Parathyroid adenoma (tissue), 2 donors: ENCODE data around the gene TRERF1.

Source experiments
- H2AFZ ChIP-seq: fragments of 300-600 bp; sonication (generic); one replicate; pipeline ENCODE4 v1.7.0; 2017; ENCODE audit warnings: antibody characterized with exemption, mild to moderate bottlenecking
- H3K27ac ChIP-seq: fragments of 300-600 bp; sonication (generic); one replicate; pipeline ENCODE4 v1.7.0; 2017
- H3K27me3 ChIP-seq: fragments of 300-600 bp; sonication (generic); one replicate; pipeline ENCODE4 v1.7.0; 2017; ENCODE audit warnings: low read length; ENCODE audit not compliant: control insufficient read depth, insufficient read depth
- H3K36me3 ChIP-seq: fragments of 300-600 bp; sonication (generic); one replicate; pipeline ENCODE4 v1.7.0; 2017; ENCODE audit warnings: low read length; ENCODE audit not compliant: control insufficient read depth, insufficient read depth
- H3K4me1 ChIP-seq: fragments of 300-600 bp; sonication (generic); one replicate; pipeline ENCODE4 v1.7.0; 2017; ENCODE audit warnings: control low read depth
- H3K4me2 ChIP-seq: fragments of 300-600 bp; sonication (generic); one replicate; pipeline ENCODE4 v1.7.0; 2017; ENCODE audit warnings: low read length
- H3K4me3 ChIP-seq: fragments of 300-600 bp; sonication (generic); one replicate; pipeline ENCODE4 v1.7.0; 2017; ENCODE audit warnings: low read depth, low read length
- H3K79me2 ChIP-seq: fragments of 300-600 bp; sonication (generic); one replicate; pipeline ENCODE4 v1.7.0; 2017; ENCODE audit warnings: control low read depth
- H3K9ac ChIP-seq: fragments of 300-600 bp; sonication (generic); one replicate; pipeline ENCODE4 v1.7.0; 2017; ENCODE audit warnings: mild to moderate bottlenecking
- H3K9me3 ChIP-seq: fragments of 300-600 bp; sonication (generic); one replicate; pipeline ENCODE4 v1.7.0; 2017; ENCODE audit warnings: low read length; ENCODE audit not compliant: control insufficient read depth
- CTCF ChIP-seq: fragments of 300-600 bp; sonication (generic); IDR thresholded peaks from one replicate; pipeline ENCODE4 v1.7.0; 2017; ENCODE audit warnings: antibody characterized with exemption, mild to moderate bottlenecking
- donor health status: primary hyperparathyroidism.

The TRERF1 gene

GRCh38 chr6:42236030-42236429, 215.7 kb downstream of the TRERF1 start:
- H3K27me3 ChIP-seq: no peaks in the 10 kb centered on the region
- TF ChIP-seq CTCF: no peak
- H3K4me2 ChIP-seq: no peak overlapping the region
- no peak overlapping the region for H3K4me3 ChIP-seq
- H3K4me1 ChIP-seq: no peaks in the 10 kb centered on the region
- H2AFZ ChIP-seq: no peak overlapping the region
- no peaks in the 10 kb centered on the region for H3K79me2 ChIP-seq
- no peak overlapping the region for H3K27ac ChIP-seq
- H3K36me3 ChIP-seq: no peaks in the 10 kb centered on the region
- H3K9ac ChIP-seq: no peak overlapping the region
- no peaks in the 10 kb centered on the region for H3K9me3 ChIP-seq

- Histone ChIP-seq H3K4me1 (no peaks in the 10 kb centered on the region), H3K9ac (no peak overlapping the region), H3K79me2 (no peaks in the 10 kb centered on the region), H3K27ac (no peak overlapping the region), H2AFZ (no peak overlapping the region), H3K4me2 (no peak overlapping the region), H3K4me3 (no peak overlapping the region), H3K36me3 (no peaks in the 10 kb centered on the region), H3K27me3 (no peaks in the 10 kb centered on the region), H3K9me3 (no peaks in the 10 kb centered on the region)
- TF ChIP-seq CTCF: no peak
Observed at GRCh38 chr6:42232035-42232434, 219.7 kb downstream of the TRERF1 start.

GRCh38 chr6:42230345-42231321, 221.1 kb downstream of the TRERF1 start:
- Histone ChIP-seq H3K27ac (no peak overlapping the region), H3K27me3 (no peaks in the 10 kb centered on the region), H3K4me3 (no peak overlapping the region), H3K4me2 (no peak overlapping the region), H3K79me2 (no peaks in the 10 kb centered on the region), H3K36me3 (no peaks in the 10 kb centered on the region), H3K4me1 (no peaks in the 10 kb centered on the region), H3K9me3 (no peaks in the 10 kb centered on the region), H3K9ac (no peak overlapping the region), H2AFZ (no peak overlapping the region)
- TF ChIP-seq CTCF: peak; percentile 6

GRCh38 chr6:42229506-42230119, 222.1 kb downstream of the TRERF1 start:
- Histone ChIP-seq H3K27me3 (no peaks in the 10 kb centered on the region), H3K4me2 (no peak overlapping the region), H3K36me3 (no peaks in the 10 kb centered on the region), H2AFZ (no peak overlapping the region), H3K9me3 (no peaks in the 10 kb centered on the region), H3K79me2 (no peaks in the 10 kb centered on the region), H3K9ac (no peak overlapping the region), H3K4me3 (no peak overlapping the region), H3K27ac (no peak overlapping the region), H3K4me1 (no peaks in the 10 kb centered on the region)
- TF ChIP-seq CTCF: no peak
